ENCODE measurements around the gene RHOT2.
A peak's percentile ranks its signal among the peaks of the same experiment; 100 is the strongest.
"Not testable (repeated sequence)": the region's sequence is repeated elsewhere in the genome, so short reads cannot be mapped to it uniquely, and the experiment has no call there.

The RHOT2 gene

GRCh38 chr16:702341-702740 lies 34.4 kb downstream of the RHOT2 start:
- DNase-seq, result no peak

GRCh38 chr16:703406-703805 lies 35.5 kb downstream of the RHOT2 start:
- no peak for DNase-seq

GRCh38 chr16:704047-704446 lies 36.1 kb downstream of the RHOT2 start:
- no peak for DNase-seq

- DNase-seq, result no peak
Observed at GRCh38 chr16:704552-705380, 36.8 kb downstream of the RHOT2 start.

GRCh38 chr16:705431-706188 lies 37.7 kb downstream of the RHOT2 start, which contains the start of gene FBXL16:
FBXL16 (minus strand) TSS chr16:705801; CDS start chr16:697405, 8,396 bp downstream.
- no peak for DNase-seq

DNA sequence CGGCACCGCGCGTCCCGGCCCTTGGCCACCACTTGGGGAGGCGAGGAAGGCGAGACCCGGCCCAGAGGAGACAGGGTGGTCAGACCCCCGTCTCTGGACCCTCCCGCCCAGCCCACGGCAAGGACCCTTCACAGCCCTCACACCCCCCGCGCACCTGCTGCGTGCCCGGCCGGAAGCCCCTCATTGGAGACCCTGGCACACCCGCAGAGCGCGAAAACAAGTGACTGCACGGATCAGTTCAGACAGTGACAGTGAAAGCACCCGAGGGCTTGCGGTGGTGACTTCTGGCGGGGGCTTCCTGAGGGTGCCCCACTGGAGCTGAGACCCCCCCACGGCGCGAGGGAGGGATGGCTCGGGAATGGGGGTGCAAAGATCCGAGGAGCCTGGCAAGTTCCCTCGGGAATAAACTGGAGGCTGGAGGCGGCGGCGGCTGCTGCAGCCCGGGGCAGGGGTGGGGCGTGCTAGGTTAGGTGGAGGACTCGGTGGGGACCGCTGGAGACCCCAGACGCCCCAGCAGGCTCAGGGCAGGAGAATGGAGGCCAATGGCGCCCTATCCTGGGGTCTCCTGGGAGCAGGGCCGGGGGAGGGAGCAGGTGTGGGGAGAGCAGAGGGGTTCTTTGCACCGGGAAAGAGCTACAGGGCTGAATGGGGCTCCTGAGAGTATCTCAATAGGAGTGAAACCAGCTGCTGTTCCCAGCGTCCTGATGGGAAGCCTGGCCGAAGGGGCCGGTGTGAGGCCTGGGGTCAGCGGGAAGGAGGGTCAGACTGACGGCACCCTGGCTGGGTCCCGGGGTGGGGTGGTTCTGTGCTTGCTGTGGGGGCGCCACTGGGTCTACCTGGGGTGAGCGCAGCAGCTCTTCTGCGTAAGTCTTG lies 38.5 kb downstream of the RHOT2 start:
- DNase-seq, result no peak

GRCh38 chr16:707062-707538 lies 39.2 kb downstream of the RHOT2 start:
- no peak for DNase-seq

DNA sequence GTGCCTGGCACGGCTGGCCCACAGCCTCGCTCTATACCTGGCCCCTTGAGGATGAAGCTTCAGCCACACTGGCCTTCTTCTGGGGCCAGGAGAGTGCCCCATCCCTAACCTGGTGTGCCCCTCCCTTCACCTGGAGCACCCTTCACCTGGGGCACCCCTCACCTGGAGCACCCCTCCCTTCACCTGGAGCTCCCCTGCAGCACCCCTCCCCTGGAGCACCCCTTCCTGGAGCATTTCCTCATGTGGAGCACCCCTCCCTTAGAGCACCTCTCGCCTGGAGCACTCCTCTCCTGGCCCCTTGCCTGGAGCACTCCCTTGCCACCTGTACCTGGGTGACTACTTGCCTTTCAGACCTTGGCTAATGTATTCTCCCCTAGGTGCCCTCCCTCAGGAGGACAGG lies 40.1 kb downstream of the RHOT2 start:
- DNase-seq, result no peak

DNA sequence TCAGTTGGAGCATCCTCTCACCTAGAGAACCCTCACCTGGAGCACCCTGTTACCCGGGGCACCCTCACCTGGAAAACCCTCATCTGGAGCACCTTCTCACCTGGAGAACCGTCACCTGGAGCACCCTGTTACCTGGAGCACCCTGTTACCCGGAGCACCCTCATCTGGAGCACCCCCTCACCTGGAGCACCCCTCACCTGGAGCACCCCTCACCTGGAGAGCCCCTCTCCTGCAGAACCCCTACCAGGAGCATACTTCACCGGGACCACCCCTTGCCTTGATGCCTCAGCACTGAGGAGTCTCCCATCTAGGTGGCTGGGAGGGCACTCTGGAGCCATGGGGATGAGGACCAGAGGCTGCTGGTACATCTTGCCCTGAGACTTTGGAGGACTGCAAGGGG lies 41.0 kb downstream of the RHOT2 start:
- DNase-seq, result no peak

- DNase-seq, result no peak
Observed at GRCh38 chr16:709566-710499, 41.9 kb downstream of the RHOT2 start.

DNA sequence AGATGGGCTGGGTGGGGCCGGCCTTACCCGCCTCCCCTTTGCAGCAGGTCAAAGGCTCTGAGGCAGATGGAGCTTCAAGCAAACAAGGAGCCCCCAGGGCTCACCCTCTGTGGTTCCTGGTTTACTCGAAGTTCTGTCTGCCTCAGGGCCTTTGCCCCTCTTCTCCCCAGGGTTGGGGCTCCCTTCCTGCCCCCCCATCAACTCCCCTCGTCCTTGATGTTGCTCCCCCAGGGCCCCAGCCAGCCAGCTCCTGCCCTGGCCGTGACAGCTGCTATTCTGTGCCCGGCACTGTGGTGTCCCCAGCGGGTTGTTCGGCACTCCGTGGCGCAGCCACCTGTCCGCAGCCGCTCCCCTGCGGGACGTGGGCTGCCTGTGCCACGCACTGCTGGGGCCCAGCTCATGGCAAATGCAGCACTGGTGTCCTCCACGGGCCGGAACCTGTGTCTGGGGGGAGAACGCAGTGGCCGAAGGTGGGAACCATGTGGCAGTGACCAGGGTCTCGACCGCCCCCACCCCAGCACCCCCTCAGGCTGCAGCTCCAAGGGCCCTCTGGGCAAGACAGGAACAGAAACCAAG lies 42.7 kb downstream of the RHOT2 start:
- DNase-seq, result no peak

DNA sequence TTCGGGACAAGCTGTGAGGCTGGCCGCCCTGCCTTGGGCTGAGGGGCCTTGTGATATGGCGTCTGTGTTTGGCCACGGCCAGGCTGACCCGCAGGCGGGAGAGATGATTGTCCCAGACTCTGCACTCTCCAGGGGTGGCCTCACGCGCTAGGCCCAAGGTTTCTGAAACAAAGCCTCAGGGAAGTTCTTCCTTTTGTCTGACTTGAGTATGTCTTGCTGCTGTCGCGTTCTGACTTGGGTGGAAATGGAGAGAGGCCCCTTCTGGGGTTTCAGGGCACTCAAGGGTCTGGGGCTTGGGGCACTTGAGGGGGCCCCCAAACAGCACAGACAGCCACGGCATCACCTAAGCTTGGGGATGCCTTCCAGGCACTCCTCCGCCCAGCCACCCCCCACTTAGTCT lies 43.2 kb downstream of the RHOT2 start:
- no peak for DNase-seq

GRCh38 chr16:711548-712320 lies 43.8 kb downstream of the RHOT2 start:
- DNase-seq, result peak; percentile 94

DNA sequence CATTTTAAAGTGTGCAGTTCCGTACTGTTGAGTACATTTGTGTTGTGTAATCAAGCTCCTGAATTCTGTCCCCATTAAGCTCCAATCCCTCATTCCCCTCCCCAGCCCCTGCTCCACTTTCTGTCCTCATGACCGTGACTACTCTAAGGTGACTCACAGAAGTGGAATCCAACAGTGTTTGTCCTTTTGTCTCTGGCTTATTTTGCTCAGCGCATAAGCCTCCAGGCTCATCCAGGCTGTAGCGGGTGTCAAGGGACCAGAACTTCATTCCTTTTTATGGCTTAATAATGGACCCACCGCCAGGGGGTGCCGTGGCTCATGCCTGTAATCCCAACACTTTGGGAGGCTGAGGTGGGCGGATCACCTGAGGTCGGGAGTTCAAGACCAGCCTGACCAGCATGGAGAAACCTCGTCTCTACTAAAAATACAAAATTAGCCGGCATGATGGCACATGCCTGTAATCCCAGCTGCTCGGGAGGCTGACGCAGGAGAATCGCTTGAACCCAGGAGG lies 44.9 kb downstream of the RHOT2 start:
- not testable (repeated sequence) for DNase-seq

DNA sequence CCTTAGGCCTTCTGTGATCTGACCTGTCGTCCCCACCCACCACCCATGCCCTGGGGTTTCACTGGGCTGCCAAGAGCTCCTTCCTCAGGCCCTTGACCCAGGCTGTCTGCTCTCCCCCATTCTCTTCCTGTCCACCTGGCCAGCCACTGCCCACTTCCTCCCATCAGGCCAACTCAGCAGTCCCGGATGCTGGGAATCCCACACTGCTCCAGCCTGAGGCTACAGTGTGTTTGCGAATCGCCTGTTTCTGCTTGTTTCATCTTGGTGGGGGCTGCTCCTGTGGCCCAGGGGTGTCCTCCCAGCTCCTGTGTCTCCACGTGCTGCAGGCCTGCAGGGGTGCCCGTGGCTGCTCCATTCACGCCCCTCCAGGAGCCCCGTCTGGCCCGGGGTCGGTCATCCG lies 46.1 kb downstream of the RHOT2 start:
- no peak for DNase-seq

DNA sequence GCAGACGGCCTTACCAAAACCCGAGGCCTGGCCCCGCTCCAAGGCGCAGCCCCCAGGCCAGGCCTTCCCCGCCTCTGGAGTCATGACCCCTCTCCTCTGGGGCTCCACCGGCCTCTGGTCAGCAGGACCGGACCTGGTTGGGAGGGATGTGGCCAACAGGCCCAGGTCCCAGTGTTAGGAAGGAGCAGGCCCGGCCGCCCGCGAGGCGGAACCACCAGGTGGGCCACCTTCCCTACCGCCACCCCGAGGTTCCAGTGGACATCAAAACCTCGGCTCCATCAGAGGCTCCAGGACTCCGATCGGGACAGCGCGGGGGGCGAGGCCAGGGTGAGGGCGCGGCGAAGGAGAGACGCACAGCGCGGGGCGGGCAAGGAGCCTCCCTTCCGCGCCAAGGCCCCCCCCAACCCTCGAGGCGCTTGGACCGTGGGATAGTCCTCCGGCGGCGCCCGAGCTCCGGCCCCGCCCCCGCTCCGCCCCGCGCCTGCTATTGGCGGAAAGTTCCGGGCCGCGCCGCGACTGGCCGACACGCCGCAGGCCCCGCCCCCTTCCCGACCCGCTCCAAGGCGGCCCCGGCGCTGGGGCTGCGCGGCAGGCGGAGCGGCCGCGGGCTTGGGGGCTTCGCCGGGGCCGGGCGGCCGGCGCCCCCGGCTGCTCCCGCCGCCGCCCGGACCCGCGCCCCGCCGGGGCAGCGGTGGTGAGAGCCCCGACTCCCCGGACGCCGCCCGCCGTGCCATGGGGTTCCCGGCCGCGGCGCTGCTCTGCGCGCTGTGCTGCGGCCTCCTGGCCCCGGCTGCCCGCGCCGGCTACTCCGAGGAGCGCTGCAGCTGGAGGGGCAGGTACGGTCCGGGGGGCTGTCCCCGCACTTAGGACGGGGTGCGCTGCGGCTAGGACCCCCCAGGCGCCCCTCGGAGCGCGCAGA lies 46.9 kb downstream of the RHOT2 start, which contains the start of gene METRN:
Gene METRN, plus strand, starts transcription at position 561 of the 919 bp plus-strand sequence. Its CDS starts 172 bp downstream, at position 733.
- peak; percentile 96 for DNase-seq

GRCh38 chr16:715477-716199 lies 47.7 kb downstream of the RHOT2 start:
- DNase-seq, result peak; percentile 82

DNA sequence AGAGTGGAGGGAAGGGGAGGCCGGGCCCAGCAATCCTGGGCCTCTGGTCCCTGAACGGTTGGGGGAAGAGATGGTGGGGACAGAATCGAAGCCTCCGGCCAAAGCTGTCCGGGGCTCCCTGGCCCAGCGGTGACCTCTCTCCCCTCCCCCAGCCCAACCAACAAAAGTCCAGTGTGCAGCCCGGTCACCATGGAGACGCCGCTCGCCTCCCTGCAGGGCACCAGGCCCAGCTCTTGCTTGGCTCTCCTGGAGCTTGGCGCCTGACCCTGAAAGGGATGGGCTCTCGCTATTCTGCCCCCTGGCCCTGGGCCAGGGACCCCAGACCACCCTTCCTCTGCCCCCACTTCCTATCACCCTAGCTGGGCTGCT lies 48.3 kb downstream of the RHOT2 start:
- DNase-seq, result no peak
